GM12878 (cell line): Measurements from ENCODE around the gene NOL4L. TPM values are rescaled to one million over a fixed set of nuclear protein-coding genes. Genes with fewer than 3 reads are reported as not detected.

ENCODE experiments used
- BACH1 ChIP-seq: fragments of 450-650 bp; IDR thresholded peaks from 2 replicates; pipeline ENCODE4 v1.6.1; 2017; ENCODE audit warnings: mild to moderate bottlenecking, borderline replicate concordance
- BCL11A ChIP-seq: IDR thresholded peaks from 2 replicates; pipeline ENCODE4 v1.6.1; 2011; ENCODE audit warnings: low read depth, low read length
- BHLHE40 ChIP-seq, 2 experiments: fragments of 450-650 bp in 1 of 2; IDR thresholded peaks; 2 replicates each; pipeline ENCODE4 v1.6.1; 2011 to 2017; ENCODE audit warnings: low read depth in 2 of 2, borderline replicate concordance in 1 of 2, improper control_type of control experiment in 1 of 2, low read length in 1 of 2, mild to moderate bottlenecking in 1 of 2
- CBX3 ChIP-seq: fragments of 200-600 bp; sonication (generic); IDR thresholded peaks from 2 replicates; pipeline ENCODE4 v1.6.1; 2016; ENCODE audit warnings: low read depth, borderline replicate concordance
- CREB1 ChIP-seq: IDR thresholded peaks from 2 replicates; pipeline ENCODE4 v1.6.1; 2012; ENCODE audit warnings: low read depth, mild to moderate bottlenecking, inconsistent platforms
- DPF2 ChIP-seq: fragments of 450-650 bp; IDR thresholded peaks from 2 replicates; pipeline ENCODE4 v1.6.1; 2017; ENCODE audit warnings: mild to moderate bottlenecking
- FOXK2 ChIP-seq: fragments of 450-650 bp; IDR thresholded peaks from 2 replicates; pipeline ENCODE4 v1.6.1; 2017; ENCODE audit warnings: mild to moderate bottlenecking, moderate library complexity
- GATAD2B ChIP-seq: fragments of 450-650 bp; conservative IDR thresholded peaks from 2 replicates; pipeline ENCODE4 v1.6.1; 2017; ENCODE audit warnings: low read depth, mild to moderate bottlenecking, moderate library complexity
- HCFC1 ChIP-seq: fragments of 150-350 bp; IDR thresholded peaks from 2 replicates; pipeline ENCODE4 v1.6.1; 2014; ENCODE audit warnings: low read length
- HDAC2 ChIP-seq: fragments of 200-600 bp; sonication (generic); IDR thresholded peaks from 2 replicates; pipeline ENCODE4 v1.6.1; 2017
- IKZF1 ChIP-seq: fragments of 450-650 bp; conservative IDR thresholded peaks from 2 replicates; pipeline ENCODE4 v1.6.1; 2017; ENCODE audit warnings: antibody characterized with exemption, mild to moderate bottlenecking
- IKZF2 ChIP-seq, 2 experiments: fragments of 450-650 bp; IDR thresholded peaks; 2 replicates each; pipeline ENCODE4 v1.6.1; 2017; ENCODE audit warnings: mild to moderate bottlenecking in 2 of 2, moderate library complexity in 2 of 2
- IRF3 ChIP-seq: fragments of 450-650 bp; IDR thresholded peaks from 2 replicates; pipeline ENCODE4 v1.6.1; 2014; ENCODE audit warnings: mild to moderate bottlenecking
- IRF4 ChIP-seq: IDR thresholded peaks from 2 replicates; pipeline ENCODE4 v1.6.1; 2011; ENCODE audit warnings: low read depth, low read length
- KDM1A ChIP-seq: fragments of 200-600 bp; sonication (generic); IDR thresholded peaks from 2 replicates; pipeline ENCODE4 v1.6.1; 2016; ENCODE audit warnings: borderline replicate concordance
- LARP7 ChIP-seq: fragments of 450-650 bp; IDR thresholded peaks from 2 replicates; pipeline ENCODE4 v1.6.1; 2017; ENCODE audit warnings: mild to moderate bottlenecking
- MXI1 ChIP-seq: fragments of 150-350 bp; IDR thresholded peaks from 2 replicates; pipeline ENCODE4 v1.6.1; 2011; ENCODE audit warnings: low read depth, mild to moderate bottlenecking, inconsistent platforms, low read length, improper control_type of control experiment
- MYC ChIP-seq: IDR thresholded peaks from 2 replicates; pipeline ENCODE4 v1.6.1; 2011; ENCODE audit warnings: mild to moderate bottlenecking, low read length, moderate library complexity, inconsistent platforms; ENCODE audit not compliant: insufficient read depth, insufficient replicate concordance, insufficient read length, severe bottlenecking
- NBN ChIP-seq: fragments of 450-650 bp; IDR thresholded peaks from 2 replicates; pipeline ENCODE4 v1.6.1; 2016
- NKRF ChIP-seq: fragments of 450-650 bp; conservative IDR thresholded peaks from 2 replicates; pipeline ENCODE4 v1.6.1; 2017; ENCODE audit warnings: mild to moderate bottlenecking, moderate library complexity
- NR2C2 ChIP-seq: IDR thresholded peaks from 2 replicates; pipeline ENCODE4 v1.6.1; 2011; ENCODE audit warnings: borderline replicate concordance, low read depth; ENCODE audit not compliant: control insufficient read depth, insufficient read length
- POLR2A ChIP-seq: IDR thresholded peaks from 2 replicates; pipeline ENCODE4 v1.6.1; 2011; ENCODE audit warnings: low read depth, mild to moderate bottlenecking, low read length
- POLR2AphosphoS2 ChIP-seq: IDR thresholded peaks from 2 replicates; pipeline ENCODE4 v1.6.1; 2011; ENCODE audit warnings: low read depth, mild to moderate bottlenecking, low read length, improper control_type of control experiment, moderate library complexity
- PRDM15 ChIP-seq: fragments of 450-650 bp; formaldehyde crosslinking; IDR thresholded peaks from 2 replicates; pipeline ENCODE4 v1.4.0; 2020; ENCODE audit warnings: mild to moderate bottlenecking, moderate library complexity
- SIX5 ChIP-seq: IDR thresholded peaks from 2 replicates; pipeline ENCODE4 v1.6.1; 2011; ENCODE audit warnings: mild to moderate bottlenecking, low read depth, low read length, moderate library complexity; ENCODE audit not compliant: severe bottlenecking
- ZBED1 ChIP-seq: IDR thresholded peaks from 2 replicates; pipeline ENCODE4 v1.6.1; 2016; ENCODE audit warnings: borderline replicate concordance
- ZNF217 ChIP-seq: fragments of 450-650 bp; IDR thresholded peaks from 2 replicates; pipeline ENCODE4 v1.6.1; 2017; ENCODE audit warnings: antibody characterized with exemption, mild to moderate bottlenecking
- polyA plus RNA-seq, 11 experiments: library from polyadenylated mRNA; depleted of rRNA in 4 of 11; unstranded in 6 of 11; stranded (reverse) in 5 of 11; fragments of >200 nt; fragmentation: Nextera tagmentation in 4 of 11; fragmentation: Illumina TruSeq in 1 of 11; extraction: Ambion mirVana in 4 of 11; extraction: Trizol in 1 of 11; gene quantifications; 1 replicate in 1 of 11; 2 replicates in 10 of 11; pipeline versions ENCODE4 v1.2.1 to v1.2.3, GENCODE V29; 2011 to 2016; ENCODE audit warnings: inconsistent platforms in 2 of 11, missing spikeins in 2 of 11, low read depth in 1 of 11
- total RNA-seq, 4 experiments: library from RNA; depleted of rRNA in 3 of 4; stranded (reverse); fragments of >200 nt in 3 of 4; fragmentation: Illumina TruSeq in 1 of 4; extraction: Trizol in 1 of 4; gene quantifications; 2 replicates each; pipeline versions ENCODE4 v1.2.1 to v1.2.3, GENCODE V29; 2013 to 2021

Gene NOL4L
- total and polyA plus RNA-seq, 10 of the 15 experiments (the other 5 are each of a cell fraction or from before 2014, with no cell fraction given): 2.3 to 24.0 (median 8.0) TPM

GRCh38 chr20:32582659-32583580, 2.2 kb downstream of the NOL4L start (continued):
- TF ChIP-seq PRDM15: no peak
- no peak for TF ChIP-seq CREB1
- no peak for TF ChIP-seq MYC
- TF ChIP-seq CBX3: no peak
- 0 out of 2 replicates have a peak, but pooled peaks have one; percentile 25 for TF ChIP-seq NKRF
- TF ChIP-seq IKZF2 (IDR thresholded peaks at IDR 0.05): no peak
- no peak for TF ChIP-seq POLR2A
- no peak for TF ChIP-seq IRF4
- peak; percentile 55 for TF ChIP-seq IKZF1
- TF ChIP-seq NBN: no peak
- no peak for TF ChIP-seq SIX5
- no peak for TF ChIP-seq ZNF217
- peak; percentile 42; the same call in 1 of the 2 replicates for TF ChIP-seq BACH1
- TF ChIP-seq FOXK2: no peak
- TF ChIP-seq HDAC2: no peak
- peak in 1 of 2 experiments; percentile 23; a peak in 1 of 4 replicates for TF ChIP-seq BHLHE40 (IDR thresholded peaks at IDR 0.05; ENCODE audit: borderline replicate concordance in 1 of 2, low read depth in 2 of 2, low read length in 1 of 2)
- no peak for TF ChIP-seq MXI1
- TF ChIP-seq HCFC1: no peak
- peak; percentile 68 for TF ChIP-seq DPF2
- no peak for TF ChIP-seq KDM1A
- TF ChIP-seq POLR2AphosphoS2: no peak
- TF ChIP-seq NR2C2: no peak
- no peak for TF ChIP-seq ZBED1
- no peak for TF ChIP-seq IRF3
- TF ChIP-seq LARP7: 0 out of 2 replicates have a peak, but pooled peaks have one; percentile 29
- TF ChIP-seq GATAD2B: peak; percentile 56
- no peak for TF ChIP-seq BCL11A
